Measurements from ENCODE around the gene RPP25L.

Gene RPP25L

GRCh38 chr9:34637356-34638137, 25.6 kb upstream of the RPP25L start, which contains the start of gene SIGMAR1:
SIGMAR1 (minus strand) TSS chr9:34637787; CDS start chr9:34637697, 90 bp downstream.
- peak; percentile 88 for DNase-seq (ENCODE audit: low read depth)

GRCh38 chr9:34636791-34637355, 25.0 kb upstream of the RPP25L start:
- no peak for DNase-seq (ENCODE audit: low read depth)

- no peak for DNase-seq (ENCODE audit: low read depth)
Observed at GRCh38 chr9:34635556-34635955, 23.7 kb upstream of the RPP25L start.

- DNase-seq (ENCODE audit: low read depth) = no peak
Observed at GRCh38 chr9:34634551-34635248, 22.8 kb upstream of the RPP25L start.

GRCh38 chr9:34633851-34634550, 22.1 kb upstream of the RPP25L start:
- DNase-seq (ENCODE audit: low read depth) = peak; percentile 51

GRCh38 chr9:34633166-34633565, 21.3 kb upstream of the RPP25L start:
- no peak for DNase-seq (ENCODE audit: low read depth)

GRCh38 chr9:34630402-34631154, 18.7 kb upstream of the RPP25L start:
- DNase-seq (ENCODE audit: low read depth) = no peak

GRCh38 chr9:34629491-34629808, 17.6 kb upstream of the RPP25L start:
- DNase-seq (ENCODE audit: low read depth) = no peak

GRCh38 chr9:34628656-34629490, 17.0 kb upstream of the RPP25L start, which contains the start of gene ARID3C:
ARID3C (minus strand) TSS chr9:34629066; CDS start chr9:34628014, 1,052 bp downstream.
- DNase-seq (ENCODE audit: low read depth) = no peak

- DNase-seq (ENCODE audit: low read depth) = no peak
Observed at GRCh38 chr9:34627716-34628655, 16.1 kb upstream of the RPP25L start.

- no peak for DNase-seq (ENCODE audit: low read depth)
Observed at GRCh38 chr9:34625186-34625486, 13.2 kb upstream of the RPP25L start.

GRCh38 chr9:34624475-34625185, 12.7 kb upstream of the RPP25L start:
- DNase-seq (ENCODE audit: low read depth) = no peak

- DNase-seq (ENCODE audit: low read depth) = no peak
Observed at GRCh38 chr9:34623374-34624235, 11.7 kb upstream of the RPP25L start.

GRCh38 chr9:34620061-34620994, 8.4 kb upstream of the RPP25L start, which contains the start of gene DCTN3:
DCTN3 (minus strand) TSS chr9:34620495; CDS start chr9:34620464, 31 bp downstream.
- DNase-seq (ENCODE audit: low read depth) = peak; percentile 93

- no peak for DNase-seq (ENCODE audit: low read depth)
Observed at GRCh38 chr9:34615132-34615531, 3.2 kb upstream of the RPP25L start.

GRCh38 chr9:34612788-34613390, 992 bp upstream of the RPP25L start:
- DNase-seq (ENCODE audit: low read depth) = peak; percentile 60
